IPS-11a (cell line): Measurements from ENCODE around the gene SPINT2.
A peak's percentile ranks its signal among the peaks of the same experiment; 100 is the strongest.

Experiments used
- H3K4me3 ChIP-seq: one replicate; pipeline ENCODE4 v1.5.1; 2013; ENCODE audit warnings: low read depth, low read length, control low read depth

The SPINT2 gene

GRCh38 chr19:38291855-38292254 is 27.5 kb downstream of the SPINT2 start:
- no peak overlapping the region for H3K4me3 ChIP-seq

- H3K4me3 ChIP-seq = no peak overlapping the region
These were observed 28.9 kb downstream of the SPINT2 start for GRCh38 chr19:38293281-38293680.

- H3K4me3 ChIP-seq = no peak overlapping the region
These were observed 29.7 kb downstream of the SPINT2 start for GRCh38 chr19:38294090-38294489.

- no peak overlapping the region for H3K4me3 ChIP-seq
These were observed 34.7 kb downstream of the SPINT2 start for GRCh38 chr19:38298821-38299680.

- H3K4me3 ChIP-seq = peak within 1 kb of the TSS; percentile 46
These were observed 39.4 kb downstream of the SPINT2 start, which contains the start of gene C19orf33 for GRCh38 chr19:38303517-38304351. TSS of gene C19orf33 (plus strand) at chr19:38304251. CDS start at chr19:38304262, 11 bp downstream.

- peak overlapping the region; percentile 46 for H3K4me3 ChIP-seq
These were observed 40.0 kb downstream of the SPINT2 start for GRCh38 chr19:38304352-38304865.

- H3K4me3 ChIP-seq = peak overlapping the region; percentile 46
These were observed 40.6 kb downstream of the SPINT2 start for GRCh38 chr19:38304866-38305429.

- no peak overlapping the region for H3K4me3 ChIP-seq
These were observed 41.9 kb downstream of the SPINT2 start for GRCh38 chr19:38306236-38306635.

- no peak overlapping the region for H3K4me3 ChIP-seq
These were observed 42.7 kb downstream of the SPINT2 start for GRCh38 chr19:38307076-38307475.

- H3K4me3 ChIP-seq = no peak overlapping the region
These were observed 43.2 kb downstream of the SPINT2 start for GRCh38 chr19:38307597-38307996.

GRCh38 chr19:38308006-38308766 is 43.8 kb downstream of the SPINT2 start:
- H3K4me3 ChIP-seq = no peak overlapping the region

GRCh38 chr19:38308926-38309614 is 44.7 kb downstream of the SPINT2 start:
- no peak overlapping the region for H3K4me3 ChIP-seq

GRCh38 chr19:38309615-38310278 is 45.4 kb downstream of the SPINT2 start:
- no peak overlapping the region for H3K4me3 ChIP-seq

GRCh38 chr19:38310279-38310670 is 45.9 kb downstream of the SPINT2 start:
- H3K4me3 ChIP-seq = no peak overlapping the region

GRCh38 chr19:38310986-38311385 is 46.6 kb downstream of the SPINT2 start:
- H3K4me3 ChIP-seq = no peak overlapping the region

GRCh38 chr19:38315657-38316476 is 51.5 kb downstream of the SPINT2 start, which contains the start of gene YIF1B:
TSS of gene YIF1B (minus strand) at chr19:38315947. CDS start at chr19:38315917, 30 bp downstream.
- peak within 1 kb of the TSS; percentile 79 for H3K4me3 ChIP-seq

- H3K4me3 ChIP-seq = peak overlapping the region; percentile 13
These were observed 52.2 kb downstream of the SPINT2 start for GRCh38 chr19:38316477-38317067.

GRCh38 chr19:38317104-38317612 is 52.8 kb downstream of the SPINT2 start:
- H3K4me3 ChIP-seq = no peak overlapping the region
